ENCODE data around the gene AVP.
"Not testable (repeated sequence)": the region's sequence is repeated elsewhere in the genome, so short reads cannot be mapped to it uniquely, and the experiment has no call there.

Gene AVP

DNA sequence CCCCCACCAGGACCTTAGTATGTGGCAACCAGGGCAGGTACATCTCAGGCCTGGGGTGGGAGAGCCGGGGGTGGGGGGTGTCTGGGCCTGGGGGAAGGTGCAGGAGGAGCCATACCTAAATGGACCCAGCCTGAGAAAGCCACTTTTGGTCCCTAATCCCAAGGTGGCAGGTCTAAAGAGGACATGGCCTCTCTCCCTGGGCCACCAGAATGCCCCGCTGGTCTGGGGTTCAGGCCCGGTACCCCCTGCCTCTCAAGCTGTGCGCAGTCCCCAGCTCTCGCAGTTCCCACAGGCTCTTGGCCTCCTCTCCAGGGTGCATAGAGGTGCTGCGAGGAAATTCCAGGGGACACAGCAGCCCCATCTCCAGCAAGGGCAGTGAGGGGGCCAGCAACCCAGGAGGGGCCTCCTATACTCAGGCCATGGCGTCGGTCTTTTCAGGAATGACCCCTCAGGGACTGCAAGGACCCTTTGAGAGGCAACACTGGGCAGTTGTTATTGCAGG is 1.1 kb upstream of the AVP start:
- DNase-seq (ENCODE audit: insufficient read length, low spot score) (no peak), FAIRE-seq (no peak)
- TF ChIP-seq POLR2AphosphoS5 (IDR thresholded peaks at IDR 0.05; ENCODE audit: low read depth, low read length) (no peak), PAX5 (IDR thresholded peaks at IDR 0.05; ENCODE audit: insufficient read depth, low read length, severe bottlenecking) (no peak), POU2F2 (IDR thresholded peaks at IDR 0.05; ENCODE audit: low read depth, low read length) (no peak), POLR2A (IDR thresholded peaks at IDR 0.05; ENCODE audit: low read depth, low read length) (no peak), TAF1 (IDR thresholded peaks at IDR 0.05; ENCODE audit: low read depth, low read length) (no peak), SPI1 (IDR thresholded peaks at IDR 0.05; ENCODE audit: low read depth, low read length) (no peak)

DNA sequence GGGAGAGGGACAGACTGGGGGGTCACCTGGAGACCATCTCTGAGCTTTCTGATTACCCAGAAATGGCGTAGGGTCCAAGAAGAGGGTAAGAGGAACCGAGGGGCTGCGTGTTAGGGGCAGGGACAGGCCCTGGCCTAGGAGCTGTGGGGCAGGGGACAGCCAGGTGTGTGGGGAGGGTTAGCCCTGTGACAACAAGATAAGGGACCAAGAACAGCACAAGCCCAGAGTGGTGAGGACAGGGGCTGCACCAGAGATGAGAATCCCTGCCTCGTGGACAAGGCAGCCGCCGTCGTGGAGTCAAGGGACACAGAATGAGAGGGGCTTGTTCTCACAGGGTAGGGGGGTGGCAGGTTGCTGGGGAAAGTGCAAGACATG is 449 bp upstream of the AVP start:
- FAIRE-seq (no peak), DNase-seq (ENCODE audit: insufficient read length, low spot score) (no peak)
- no peak for TF ChIP-seq POLR2AphosphoS5 (IDR thresholded peaks at IDR 0.05; ENCODE audit: low read depth, low read length)
- TF ChIP-seq POU2F2 (IDR thresholded peaks at IDR 0.05; ENCODE audit: low read depth, low read length) = no peak
- no peak for TF ChIP-seq TAF1 (IDR thresholded peaks at IDR 0.05; ENCODE audit: low read depth, low read length)
- TF ChIP-seq POLR2A (IDR thresholded peaks at IDR 0.05; ENCODE audit: low read depth, low read length) = no peak
- TF ChIP-seq PAX5 (IDR thresholded peaks at IDR 0.05; ENCODE audit: insufficient read depth, low read length, severe bottlenecking) = no peak

- DNase-seq (ENCODE audit: insufficient read length, low spot score) = no peak
- no peak for FAIRE-seq
- TF ChIP-seq SPI1 (IDR thresholded peaks at IDR 0.05; ENCODE audit: low read depth, low read length) = no peak
- no peak for TF ChIP-seq PAX5 (IDR thresholded peaks at IDR 0.05; ENCODE audit: insufficient read depth, low read length, severe bottlenecking)
- TF ChIP-seq TAF1 (IDR thresholded peaks at IDR 0.05; ENCODE audit: low read depth, low read length) = no peak
- TF ChIP-seq POLR2A (IDR thresholded peaks at IDR 0.05; ENCODE audit: low read depth, low read length) = no peak
- TF ChIP-seq POU2F2 (IDR thresholded peaks at IDR 0.05; ENCODE audit: low read depth, low read length) = no peak
Measured at GRCh38 chr20:3082955-3083952, 1.3 kb downstream of the AVP start.

GRCh38 chr20:3082306-3082951 is 2.1 kb downstream of the AVP start:
- DNase-seq (ENCODE audit: insufficient read length, low spot score) (no peak), FAIRE-seq (no peak)
- TF ChIP-seq POLR2A (IDR thresholded peaks at IDR 0.05; ENCODE audit: low read depth, low read length) (no peak), POLR2AphosphoS5 (IDR thresholded peaks at IDR 0.05; ENCODE audit: low read depth, low read length) (no peak), POU2F2 (IDR thresholded peaks at IDR 0.05; ENCODE audit: low read depth, low read length) (no peak), SPI1 (IDR thresholded peaks at IDR 0.05; ENCODE audit: low read depth, low read length) (no peak), PAX5 (IDR thresholded peaks at IDR 0.05; ENCODE audit: insufficient read depth, low read length, severe bottlenecking) (no peak), TAF1 (IDR thresholded peaks at IDR 0.05; ENCODE audit: low read depth, low read length) (no peak)

- no peak for DNase-seq (ENCODE audit: insufficient read length, low spot score)
- TF ChIP-seq POU2F2 (IDR thresholded peaks at IDR 0.05; ENCODE audit: low read depth, low read length) = no peak
- no peak for TF ChIP-seq PAX5 (IDR thresholded peaks at IDR 0.05; ENCODE audit: insufficient read depth, low read length, severe bottlenecking)
- no peak for FAIRE-seq
Measured at GRCh38 chr20:3081641-3082040, 2.9 kb downstream of the AVP start.

GRCh38 chr20:3080939-3081388 is 3.6 kb downstream of the AVP start:
- no peak for TF ChIP-seq POLR2A (IDR thresholded peaks at IDR 0.05; ENCODE audit: low read depth, low read length)
- TF ChIP-seq PAX5 (IDR thresholded peaks at IDR 0.05; ENCODE audit: insufficient read depth, low read length, severe bottlenecking) = no peak
- TF ChIP-seq POLR2AphosphoS5 (IDR thresholded peaks at IDR 0.05; ENCODE audit: low read depth, low read length) = no peak
- TF ChIP-seq TAF1 (IDR thresholded peaks at IDR 0.05; ENCODE audit: low read depth, low read length) = no peak
- TF ChIP-seq POU2F2 (IDR thresholded peaks at IDR 0.05; ENCODE audit: low read depth, low read length) = no peak
- no peak for TF ChIP-seq SPI1 (IDR thresholded peaks at IDR 0.05; ENCODE audit: low read depth, low read length)
- DNase-seq (ENCODE audit: insufficient read length, low spot score) = no peak

GRCh38 chr20:3077618-3078134 is 6.8 kb downstream of the AVP start:
- FAIRE-seq (no peak), DNase-seq (ENCODE audit: insufficient read length, low spot score) (no peak)
- no peak for TF ChIP-seq SPI1 (IDR thresholded peaks at IDR 0.05; ENCODE audit: low read depth, low read length)
- no peak for TF ChIP-seq PAX5 (IDR thresholded peaks at IDR 0.05; ENCODE audit: insufficient read depth, low read length, severe bottlenecking)
- TF ChIP-seq POLR2AphosphoS5 (IDR thresholded peaks at IDR 0.05; ENCODE audit: low read depth, low read length) = no peak
- no peak for TF ChIP-seq POLR2A (IDR thresholded peaks at IDR 0.05; ENCODE audit: low read depth, low read length)
- no peak for TF ChIP-seq POU2F2 (IDR thresholded peaks at IDR 0.05; ENCODE audit: low read depth, low read length)
- no peak for TF ChIP-seq TAF1 (IDR thresholded peaks at IDR 0.05; ENCODE audit: low read depth, low read length)

More at GRCh38 chr20:3080939-3081388, 3.6 kb downstream of the AVP start:
- no peak for FAIRE-seq

GRCh38 chr20:3075315-3075714 is 9.2 kb downstream of the AVP start:
- not testable (repeated sequence) for DNase-seq (ENCODE audit: insufficient read length, low spot score); FAIRE-seq

DNA sequence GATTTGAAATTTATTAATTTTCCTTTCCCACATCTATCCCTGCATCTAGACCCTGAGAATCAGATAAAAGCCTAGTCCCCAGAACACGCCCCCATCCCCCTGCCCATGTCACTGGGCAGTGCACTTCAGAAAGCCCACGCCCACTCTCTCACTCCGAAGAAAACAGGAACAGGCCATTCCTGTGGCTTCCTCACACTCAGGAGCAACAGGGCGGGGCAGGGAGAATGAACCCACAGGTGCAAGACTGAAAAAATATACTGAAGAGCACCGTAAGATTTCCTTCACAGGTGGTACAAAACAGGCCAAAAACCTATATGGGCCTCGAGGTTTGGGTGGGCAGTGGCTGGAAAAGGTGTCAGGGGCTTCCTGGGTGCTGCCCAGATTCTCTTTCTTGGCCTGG is 9.7 kb downstream of the AVP start:
- no peak for TF ChIP-seq POU2F2 (IDR thresholded peaks at IDR 0.05; ENCODE audit: low read depth, low read length)
- 0 out of 2 replicates have a peak, but pooled peaks have one; percentile 7 for TF ChIP-seq SPI1 (IDR thresholded peaks at IDR 0.05; ENCODE audit: low read depth, low read length)
- DNase-seq (ENCODE audit: insufficient read length, low spot score) = no peak

DNA sequence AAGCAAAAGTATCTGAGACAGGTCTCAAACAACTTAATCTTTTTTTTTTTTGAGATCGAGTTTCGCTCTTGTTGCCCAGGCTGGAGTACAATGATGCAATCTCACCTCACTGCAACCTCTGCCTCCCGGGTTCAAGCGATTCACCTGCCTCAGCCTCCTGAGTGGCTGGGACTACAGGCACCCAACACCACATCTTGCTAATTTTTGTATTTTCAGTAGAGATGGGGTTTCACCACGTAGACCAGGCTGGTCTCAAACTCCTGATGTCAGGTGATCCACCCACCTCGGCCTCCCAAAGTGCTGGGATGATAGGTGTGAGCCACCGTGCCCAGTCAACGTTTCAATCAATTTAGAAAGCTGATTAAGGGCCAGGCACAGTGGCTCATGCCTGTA is 11.3 kb downstream of the AVP start:
- not testable (repeated sequence) for FAIRE-seq; DNase-seq (ENCODE audit: insufficient read length, low spot score)

More for the DNA sequence above, 9.7 kb downstream of the AVP start:
- FAIRE-seq = no peak

Measured in GM12891 (cell line).